Glutamatergic neuron (in vitro differentiated cells): Measurements from ENCODE around the gene RBM18. TPM values are rescaled to one million over a fixed set of nuclear protein-coding genes. Genes with fewer than 3 reads are reported as not detected.

Experiments
- DNase-seq: peaks from one replicate; pipeline ENCODE4 v3.0.0; 2022
- H3K27ac Mint-ChIP-seq: one replicate; pipeline ENCODE4 v1.8.0; 2020; ENCODE audit warnings: mild to moderate bottlenecking, mixed read lengths, inconsistent platforms; ENCODE audit not compliant: unreplicated experiment
- H3K27me3 Mint-ChIP-seq: one replicate; pipeline ENCODE4 v1.8.0; 2020; ENCODE audit warnings: mild to moderate bottlenecking, moderate library complexity, mixed read lengths, inconsistent platforms; ENCODE audit not compliant: unreplicated experiment
- H3K36me3 Mint-ChIP-seq: one replicate; pipeline ENCODE4 v1.8.0; 2020; ENCODE audit warnings: mild to moderate bottlenecking, mixed read lengths, inconsistent platforms; ENCODE audit not compliant: unreplicated experiment
- H3K4me1 Mint-ChIP-seq: one replicate; pipeline ENCODE4 v1.8.0; 2020; ENCODE audit warnings: mild to moderate bottlenecking, low read depth, mixed read lengths, inconsistent platforms; ENCODE audit not compliant: unreplicated experiment
- H3K4me3 Mint-ChIP-seq: one replicate; pipeline ENCODE4 v1.8.0; 2020; ENCODE audit warnings: mild to moderate bottlenecking, mixed read lengths, inconsistent platforms; ENCODE audit not compliant: unreplicated experiment
- H3K9me3 Mint-ChIP-seq: one replicate; pipeline ENCODE4 v1.8.0; 2020; ENCODE audit warnings: mild to moderate bottlenecking, moderate library complexity, mixed read lengths, inconsistent platforms; ENCODE audit not compliant: unreplicated experiment
- CTCF ChIP-seq: fragments of 200-600 bp; sonication (generic); IDR thresholded peaks from one replicate; pipeline ENCODE4 v1.5.0; 2021; ENCODE audit not compliant: partially characterized antibody, unreplicated experiment
- total RNA-seq: library from RNA; stranded (reverse); fragmentation: NEBNext Ultra II Directional; extraction: Animal tissue kit (Norgen Biotek cat#: 25700); gene quantifications from one replicate; pipeline ENCODE4 v1.2.1, GENCODE V29; 2021; ENCODE audit not compliant: unreplicated experiment

RBM18 gene
- total RNA-seq, 1 donor from 2014 or later = 27.3 TPM

- DNase-seq = peak; percentile 41
- Mint-ChIP-seq H3K4me1 (peaks cover 21% of the 10 kb centered on the region), H3K4me3 (peak overlapping the region; percentile 78), H3K27me3 (peaks cover 60% of the 10 kb centered on the region), H3K9me3 (peaks cover 18% of the 10 kb centered on the region), H3K27ac (no peak overlapping the region), H3K36me3 (peaks cover 19% of the 10 kb centered on the region)
- no peak for TF ChIP-seq CTCF
Observed at GRCh38 chr9:122219856-122220672, 44.6 kb downstream of the RBM18 start.

GRCh38 chr9:122218935-122219855 is 45.4 kb downstream of the RBM18 start:
- H3K4me1 Mint-ChIP-seq = peaks cover 18% of the 10 kb centered on the region
- peaks cover 16% of the 10 kb centered on the region for H3K9me3 Mint-ChIP-seq
- DNase-seq = no peak
- no peak for TF ChIP-seq CTCF
- no peak overlapping the region for H3K27ac Mint-ChIP-seq
- peak overlapping the region; percentile 78 for H3K4me3 Mint-ChIP-seq
- H3K36me3 Mint-ChIP-seq = peaks cover 11% of the 10 kb centered on the region
- peaks cover 56% of the 10 kb centered on the region for H3K27me3 Mint-ChIP-seq

GRCh38 chr9:122218071-122218934 is 46.3 kb downstream of the RBM18 start:
- no peak for DNase-seq
- Mint-ChIP-seq H3K36me3 (peaks cover 10% of the 10 kb centered on the region), H3K4me3 (peak overlapping the region; percentile 78), H3K27me3 (peaks cover 52% of the 10 kb centered on the region), H3K27ac (no peak overlapping the region), H3K9me3 (peaks cover 16% of the 10 kb centered on the region), H3K4me1 (peaks cover 18% of the 10 kb centered on the region)
- TF ChIP-seq CTCF = no peak

GRCh38 chr9:122217640-122218039 is 47.0 kb downstream of the RBM18 start:
- Mint-ChIP-seq H3K4me3 (no peak overlapping the region), H3K27me3 (peaks cover 47% of the 10 kb centered on the region), H3K4me1 (peaks cover 18% of the 10 kb centered on the region), H3K9me3 (peaks cover 18% of the 10 kb centered on the region), H3K27ac (no peak overlapping the region), H3K36me3 (peaks cover 10% of the 10 kb centered on the region)
- TF ChIP-seq CTCF = no peak
- no peak for DNase-seq
